Activated T-cell treated with anti-CD3 and anti-CD28 coated beads, Interleukin-2, amount 50 U/mL, for 48 hours (primary cell): ENCODE measurements around the gene CCDC12.
A peak's percentile ranks its signal among the peaks of the same experiment; 100 is the strongest.
"Not testable (repeated sequence)": the region's sequence is repeated elsewhere in the genome, so short reads cannot be mapped to it uniquely, and the experiment has no call there.

Source experiments
- DNase-seq, 2 experiments: peaks; one replicate each; pipeline ENCODE4 v3.0.0-alpha.2; 2020

Gene CCDC12

DNA sequence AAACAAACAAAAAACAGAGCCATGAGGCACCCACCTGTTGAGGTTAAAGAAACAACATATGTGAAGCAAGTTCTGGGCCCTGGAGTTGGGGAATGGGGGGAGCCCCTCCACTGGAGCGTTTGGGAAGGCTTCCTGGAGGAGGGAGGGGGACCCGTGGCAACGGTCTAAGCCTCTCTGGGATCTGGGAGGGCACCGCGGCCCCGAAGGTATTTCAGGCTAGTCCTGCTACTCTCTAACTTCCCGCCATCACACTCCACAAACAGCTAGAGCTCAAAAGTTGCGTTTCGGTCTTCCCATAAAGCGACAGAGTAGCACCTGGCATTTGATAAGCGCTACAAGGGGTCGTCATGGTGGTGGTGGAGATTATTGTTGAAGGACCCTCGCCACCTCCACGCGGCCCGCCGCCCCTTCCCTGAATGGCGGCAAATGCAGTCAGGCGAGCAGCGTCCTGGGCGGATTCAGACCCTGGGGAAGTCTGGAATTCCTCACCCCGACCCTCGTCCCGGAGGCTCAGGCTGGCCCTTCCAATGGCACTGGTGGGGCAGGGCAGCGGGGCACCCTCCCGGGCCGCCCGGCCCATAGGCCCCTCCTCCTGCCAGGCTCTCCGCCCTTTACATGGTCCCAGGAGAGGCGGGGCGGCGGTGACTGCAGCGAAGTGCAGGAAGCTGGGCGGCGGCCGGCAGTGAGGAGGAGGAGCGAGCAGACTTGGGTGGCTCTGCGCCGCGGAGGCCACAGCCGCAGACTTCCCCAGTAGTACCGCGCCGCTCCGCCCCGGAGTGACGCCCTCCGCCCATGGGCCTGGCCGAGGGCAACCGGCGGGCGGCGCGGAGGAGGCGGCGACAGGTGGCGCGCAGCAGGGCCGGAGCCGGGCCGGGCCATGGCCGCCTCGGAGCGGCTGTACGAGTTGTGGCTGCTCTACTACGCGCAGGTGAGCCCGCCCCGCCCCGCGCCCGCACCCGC lies 2.7 kb upstream of the CCDC12 start, which contains the start of gene NBEAL2:
NBEAL2 (plus strand) TSS at position 682 of the 960 bp plus-strand sequence; CDS start at position 878, 196 bp downstream.
- DNase-seq, result peak; percentile 96 to 97

DNA sequence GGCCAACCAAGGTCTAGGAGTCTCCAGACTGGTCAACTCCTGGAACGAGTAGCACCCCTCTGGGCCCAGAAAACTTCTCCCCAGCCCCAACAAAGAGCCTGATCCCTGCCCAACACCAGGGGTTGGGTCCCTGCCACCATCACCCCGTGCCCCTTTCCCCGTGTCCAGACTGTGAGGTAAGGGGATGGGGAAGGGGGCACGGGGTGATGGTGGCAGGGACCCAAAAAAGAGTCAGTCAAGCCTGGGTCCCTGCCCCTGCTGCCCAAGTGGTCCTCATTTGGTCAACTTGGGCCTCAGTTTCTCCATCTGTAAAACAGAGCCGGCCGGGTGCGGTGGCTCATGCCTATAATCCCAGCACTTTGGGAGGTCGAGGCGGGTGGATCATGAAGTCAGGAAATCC lies 1.8 kb upstream of the CCDC12 start:
- no peak for DNase-seq

DNA sequence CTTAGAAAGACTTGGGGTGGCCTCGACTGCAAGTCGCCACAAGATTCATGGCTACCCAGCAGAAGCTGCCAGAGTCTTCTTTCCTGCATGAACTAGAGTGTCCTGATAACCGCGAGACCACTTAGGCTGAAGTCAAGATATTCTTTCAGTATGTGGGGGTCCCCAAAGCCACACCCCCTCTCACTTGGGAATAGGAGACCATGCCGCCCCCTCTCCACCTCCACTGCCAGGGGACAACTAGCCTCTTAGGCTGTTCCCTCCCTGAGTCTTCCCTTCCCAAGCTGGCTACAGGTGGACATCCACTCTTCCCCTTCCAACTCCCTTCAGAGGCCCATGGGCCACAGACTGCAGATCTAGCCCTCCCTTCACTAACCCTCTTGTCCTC lies 1.3 kb upstream of the CCDC12 start:
- no peak for DNase-seq

DNA sequence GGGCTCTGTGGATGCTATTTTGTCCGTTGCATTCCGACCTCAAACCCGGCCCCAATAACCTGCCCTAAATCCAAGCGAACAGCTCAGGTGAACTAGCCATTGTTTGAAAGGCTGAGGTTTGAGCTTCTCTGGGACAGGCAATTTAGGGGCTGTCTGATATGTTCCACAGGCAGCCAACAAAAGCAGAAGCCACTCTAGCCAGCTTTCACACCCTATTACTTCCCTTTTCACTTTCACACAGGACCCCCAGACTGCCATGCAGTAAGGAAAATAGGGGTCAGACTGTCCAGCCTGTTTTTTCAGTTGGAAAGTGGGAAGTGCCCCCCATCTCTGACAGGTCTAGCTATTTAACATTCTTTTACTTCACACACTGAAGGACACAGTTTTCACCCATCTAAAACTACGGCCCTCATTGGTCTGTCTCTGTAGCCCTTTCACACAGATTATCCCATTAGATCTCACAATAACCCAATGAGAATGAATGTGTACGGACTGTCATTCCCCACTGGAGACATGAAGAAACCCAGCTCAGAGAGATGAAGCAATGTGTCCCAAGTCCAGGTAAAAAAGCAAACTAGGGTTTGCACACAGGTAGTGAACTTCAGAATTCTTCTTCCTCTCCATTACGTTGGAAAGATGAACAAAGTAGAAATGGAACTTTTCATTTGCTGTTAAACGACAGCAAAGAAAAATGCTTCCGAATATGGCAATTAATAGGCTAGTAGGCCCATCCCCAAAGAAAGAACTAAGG lies 1.9 kb downstream of the CCDC12 start:
- DNase-seq, result no peak

DNA sequence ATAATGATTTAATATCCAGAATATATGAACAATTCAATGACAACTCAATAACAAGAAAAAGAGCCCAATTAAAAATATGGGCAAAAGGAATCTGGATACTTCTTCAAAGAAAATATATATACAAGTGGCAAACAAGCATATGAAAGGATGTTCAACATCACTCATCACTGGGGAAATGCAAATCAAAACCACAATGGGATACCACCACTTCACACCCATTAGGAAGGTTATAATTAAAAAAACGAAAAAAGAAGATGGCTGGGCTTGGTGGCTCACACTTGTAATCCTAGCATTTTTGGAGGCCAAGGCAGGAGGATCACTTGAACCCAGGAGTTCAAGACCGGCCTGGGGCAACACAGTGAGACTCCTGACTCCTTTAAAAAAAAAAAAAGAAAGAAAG lies 4.1 kb downstream of the CCDC12 start:
- DNase-seq, result no peak

DNA sequence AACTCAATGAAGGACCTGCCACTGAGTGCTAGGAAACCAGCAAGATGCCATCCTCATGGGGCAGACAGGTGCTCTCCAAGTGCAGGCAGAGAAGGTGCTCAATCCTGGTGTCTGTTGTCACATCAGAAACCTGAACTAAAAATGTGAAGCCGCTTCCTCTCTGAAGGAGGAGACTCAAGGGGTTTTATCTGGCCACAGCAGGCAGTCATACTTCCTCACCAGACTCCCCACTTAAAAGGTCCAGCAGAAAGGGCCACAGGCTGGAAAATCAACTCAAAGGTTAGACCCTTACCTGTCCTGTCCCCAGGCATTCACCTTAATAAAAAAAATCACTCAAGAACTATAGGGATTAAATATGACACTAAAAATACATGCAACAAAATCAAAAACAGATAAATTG lies 4.8 kb downstream of the CCDC12 start:
- DNase-seq, result no peak

DNA sequence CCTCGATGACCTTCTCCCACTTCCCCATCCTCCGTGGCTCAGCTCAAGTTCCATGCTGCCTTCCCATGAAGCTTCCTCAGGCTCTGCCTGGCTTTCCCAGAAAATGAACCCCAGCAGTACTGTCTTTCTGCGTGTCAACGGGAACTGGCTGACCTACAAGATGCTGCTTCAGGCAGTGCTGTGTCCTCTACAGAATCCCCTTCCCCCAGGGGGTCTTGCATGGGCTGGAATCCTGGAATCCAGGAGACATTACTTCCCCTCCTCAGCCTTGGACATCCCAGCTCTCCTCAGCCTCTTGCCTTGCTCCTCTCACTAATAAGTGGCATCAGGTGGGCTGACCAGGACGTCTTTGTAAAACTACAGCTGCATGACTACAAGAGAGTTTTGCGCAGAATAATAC lies 5.4 kb downstream of the CCDC12 start:
- DNase-seq, result no peak

DNA sequence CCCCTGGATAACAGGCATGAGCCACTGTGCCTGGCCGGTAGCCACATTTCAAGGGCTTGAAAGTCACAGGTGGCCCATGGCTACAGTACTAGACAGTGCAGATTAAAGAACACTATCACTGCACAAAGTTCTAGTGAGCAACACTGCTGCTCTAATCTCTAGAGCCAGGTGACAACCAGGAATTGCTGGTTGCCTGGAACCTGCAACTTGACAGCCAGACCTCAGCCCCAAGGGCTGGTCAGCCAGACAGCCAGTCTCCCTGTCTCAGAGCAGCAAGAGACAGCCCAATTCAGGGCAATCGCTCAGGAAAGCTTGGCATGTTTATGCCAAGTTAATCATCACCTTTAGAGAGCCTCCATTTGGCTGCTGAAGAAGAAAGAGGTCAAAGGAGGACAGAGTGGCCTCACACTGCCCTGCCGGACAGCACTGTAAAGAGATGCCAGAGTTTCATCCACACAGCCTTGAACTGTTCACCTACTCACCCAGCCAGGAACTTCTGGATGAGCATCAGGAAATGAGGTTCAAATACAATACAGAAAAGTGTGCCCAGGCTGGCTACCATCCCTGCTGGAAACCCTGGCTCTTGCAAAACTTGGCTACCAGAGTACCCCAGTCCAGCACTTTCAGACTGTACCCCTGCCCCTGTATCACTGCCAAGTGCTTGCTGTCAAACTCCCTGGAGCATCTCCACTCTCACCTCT lies 6.0 kb downstream of the CCDC12 start:
- no peak for DNase-seq

DNA sequence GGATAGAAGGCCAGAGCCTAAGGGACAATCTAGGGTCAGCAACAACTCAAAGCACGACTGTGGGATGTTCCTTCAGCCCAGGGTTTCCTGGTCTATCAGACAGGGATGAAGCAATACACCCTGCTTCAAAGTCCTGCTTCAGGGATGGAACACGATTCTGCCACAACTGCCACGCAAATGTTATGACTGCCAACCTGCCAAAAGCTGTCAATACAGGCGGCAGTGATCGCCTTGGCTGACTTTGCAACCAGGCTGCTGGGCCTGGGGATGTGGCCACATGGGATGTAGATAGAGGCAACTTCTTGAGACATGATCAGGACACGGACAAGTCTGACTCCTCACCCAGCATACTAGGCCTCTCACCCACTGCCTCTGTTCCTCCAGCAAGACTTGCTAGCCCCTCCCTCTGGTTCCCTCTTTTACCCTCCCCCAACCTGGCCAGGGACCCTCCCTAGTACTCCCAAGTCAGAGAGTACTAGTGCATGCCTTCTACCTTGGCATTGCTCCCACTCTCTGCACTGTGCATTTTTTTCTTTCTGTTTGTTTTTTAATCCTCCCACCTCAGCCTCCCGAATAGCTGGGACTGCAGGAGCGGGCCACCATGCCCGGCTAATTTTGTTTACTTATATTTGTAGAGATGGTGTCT lies 7.6 kb downstream of the CCDC12 start:
- no peak for DNase-seq

DNA sequence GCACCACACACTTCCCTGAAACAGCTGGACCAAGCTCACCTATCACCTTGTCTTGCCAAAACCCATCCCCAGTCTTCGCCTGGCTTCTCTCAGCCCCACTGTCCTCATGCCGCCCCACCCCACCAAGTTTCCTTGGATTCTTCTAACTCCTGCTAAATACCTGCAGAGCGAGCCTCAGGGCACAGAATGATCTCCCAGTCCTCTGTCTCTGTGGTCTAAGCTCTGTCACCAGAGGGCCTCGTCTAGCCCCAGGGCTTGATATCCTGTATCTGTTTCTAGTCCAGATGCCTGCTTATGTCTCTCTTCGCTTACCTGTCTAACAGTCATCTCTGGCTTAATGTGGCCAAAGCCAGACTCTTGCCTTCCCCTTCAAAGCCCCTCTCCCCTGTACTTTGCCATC lies 9.7 kb downstream of the CCDC12 start:
- DNase-seq, result no peak

DNA sequence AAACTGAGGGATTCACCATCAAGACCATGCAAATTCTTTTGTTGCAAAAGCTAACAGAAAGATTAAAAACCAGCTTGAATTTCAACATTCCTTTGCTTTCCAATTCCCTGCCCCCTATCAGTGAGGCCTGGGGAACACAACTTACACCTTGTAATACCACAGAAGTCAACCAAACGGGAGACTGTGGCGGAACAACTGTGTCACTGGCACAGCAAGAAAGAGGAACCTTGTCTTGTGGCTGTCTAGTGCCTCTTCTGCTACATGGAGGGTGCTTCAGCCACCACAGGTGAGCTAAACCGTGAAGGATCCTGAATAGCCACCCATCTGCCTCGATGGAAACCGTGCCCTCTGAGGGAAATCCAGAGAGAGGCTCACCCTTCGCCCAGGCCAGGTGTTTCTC lies 11.4 kb downstream of the CCDC12 start:
- no peak for DNase-seq

DNA sequence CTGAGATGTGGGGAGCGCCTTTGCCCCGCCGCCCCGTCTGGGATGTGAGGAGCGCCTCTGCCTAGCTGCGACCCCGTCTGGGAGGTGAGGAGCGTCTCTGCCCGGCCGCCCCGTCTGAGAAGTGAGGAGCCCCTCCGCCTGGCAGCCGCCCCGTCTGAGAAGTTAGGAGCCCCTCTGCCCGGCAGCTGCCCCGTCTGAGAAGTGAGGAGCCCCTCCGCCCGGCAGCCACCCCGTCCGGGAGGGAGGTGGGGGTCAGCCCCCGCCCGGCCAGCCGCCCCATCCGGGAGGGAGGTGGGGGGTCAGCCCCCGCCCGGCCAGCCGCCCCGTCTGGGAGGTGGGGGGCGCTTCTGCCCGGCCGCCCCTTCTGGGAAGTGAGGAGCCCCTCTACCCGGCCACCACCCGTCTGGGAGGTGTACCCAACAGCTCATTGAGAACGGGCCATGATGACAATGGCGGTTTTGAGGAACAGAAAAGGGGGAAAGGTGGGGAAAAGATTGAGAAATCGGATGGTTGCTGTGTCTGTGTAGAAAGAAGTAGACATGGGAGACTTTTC lies 12.4 kb downstream of the CCDC12 start:
- DNase-seq, result not testable (repeated sequence)

DNA sequence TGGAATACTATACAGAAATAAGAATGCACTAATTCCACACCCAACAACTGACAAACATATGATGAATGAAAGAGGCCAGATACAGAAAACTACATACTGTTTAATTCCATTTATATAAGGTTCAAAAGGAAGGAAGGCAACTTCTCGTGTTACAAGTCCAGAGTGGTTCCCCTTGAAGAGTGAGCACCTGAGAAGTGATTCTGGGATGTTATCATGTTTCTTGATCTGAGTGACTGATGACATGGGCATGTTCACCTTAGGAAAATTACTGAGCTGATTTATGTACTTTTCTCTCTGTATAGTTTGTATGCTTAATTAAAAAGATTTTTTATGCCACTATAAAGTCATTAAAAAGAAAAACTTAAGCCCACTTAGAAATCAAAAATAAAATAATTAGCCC lies 13.6 kb downstream of the CCDC12 start:
- DNase-seq, result no peak

DNA sequence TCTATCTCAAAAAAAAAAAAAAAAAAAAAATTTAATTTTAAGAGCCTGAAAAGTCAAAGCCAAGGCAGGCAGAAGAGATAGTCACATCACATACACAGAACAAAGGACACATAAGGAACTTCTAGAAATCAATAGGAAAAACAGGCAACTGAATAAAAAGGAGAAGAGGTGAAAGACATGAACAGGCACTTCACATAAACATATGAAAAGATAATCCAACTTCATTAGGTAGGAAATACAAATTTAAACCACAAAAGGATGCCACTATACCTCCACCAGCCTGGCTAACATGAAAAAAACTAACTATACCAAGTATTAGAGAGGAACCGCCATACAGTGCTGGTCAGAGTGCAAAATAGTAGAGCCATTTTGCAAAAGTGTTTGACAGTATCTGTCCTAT lies 14.1 kb downstream of the CCDC12 start:
- no peak for DNase-seq

DNA sequence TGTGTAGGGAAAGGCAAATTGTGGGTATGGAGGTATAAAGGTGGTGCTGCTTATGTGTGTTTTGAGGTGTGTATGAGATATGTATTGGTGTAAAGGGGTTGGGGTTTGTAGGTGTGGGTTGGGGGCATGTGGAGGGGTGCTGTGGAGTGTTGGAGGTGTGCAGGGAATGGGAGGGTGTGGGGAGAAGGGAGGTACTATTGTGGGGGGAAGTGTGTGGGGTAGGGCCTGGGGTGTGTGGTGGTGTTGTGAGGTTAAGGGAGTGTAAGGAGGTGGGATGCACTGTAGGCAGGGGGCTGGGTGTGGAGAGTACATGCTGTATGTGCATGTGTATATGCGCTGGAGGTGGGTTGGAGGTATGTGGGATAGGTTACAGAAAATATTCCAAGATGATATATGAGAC lies 15.7 kb downstream of the CCDC12 start:
- no peak for DNase-seq

DNA sequence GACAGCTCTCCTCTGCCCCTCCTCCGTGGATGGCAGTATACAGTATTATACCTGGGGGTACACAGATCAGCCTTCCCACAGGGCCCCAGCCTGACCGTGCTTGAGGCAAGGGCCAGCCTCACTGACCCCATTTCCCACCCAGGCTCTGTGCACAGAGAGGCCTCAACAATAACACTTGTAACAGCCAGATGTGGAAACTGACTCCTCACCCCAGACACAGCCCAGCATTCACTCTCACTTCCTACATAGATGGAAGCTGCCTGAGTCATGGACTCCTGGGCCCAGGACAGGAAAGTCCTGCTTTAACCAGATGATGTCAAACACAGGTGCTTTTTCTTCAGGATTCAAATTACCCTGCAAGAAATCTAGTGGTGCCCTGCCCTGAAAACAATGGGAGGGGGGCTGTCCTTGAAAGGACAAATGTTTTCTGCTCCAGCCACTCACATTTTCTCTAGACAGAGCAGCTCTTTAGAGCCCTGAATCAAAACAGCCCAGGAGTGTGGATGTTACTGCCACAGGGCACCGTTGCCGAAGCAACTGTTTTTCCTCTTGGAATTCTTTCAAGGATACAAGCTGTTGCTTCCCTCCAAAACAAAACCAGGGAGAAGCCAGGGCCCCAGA lies 16.4 kb downstream of the CCDC12 start:
- no peak for DNase-seq

DNA sequence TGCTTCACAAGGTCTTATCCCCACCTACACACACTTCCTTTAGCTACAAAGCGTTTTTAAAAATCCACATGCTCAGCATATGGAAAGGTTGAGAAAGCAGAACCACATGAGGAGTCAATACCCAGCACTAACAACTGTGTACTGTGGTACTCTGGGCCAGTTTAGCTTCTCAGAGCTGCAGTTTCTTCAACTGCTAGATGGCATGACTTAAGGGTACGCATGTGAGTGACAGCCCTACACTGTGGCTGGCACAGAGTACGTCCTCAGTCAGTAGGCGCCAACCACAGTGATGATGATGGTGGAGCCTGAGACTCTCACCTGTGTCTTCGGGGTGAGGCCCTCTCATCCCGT lies 17.4 kb downstream of the CCDC12 start:
- DNase-seq, result peak; percentile 65 to 71

DNA sequence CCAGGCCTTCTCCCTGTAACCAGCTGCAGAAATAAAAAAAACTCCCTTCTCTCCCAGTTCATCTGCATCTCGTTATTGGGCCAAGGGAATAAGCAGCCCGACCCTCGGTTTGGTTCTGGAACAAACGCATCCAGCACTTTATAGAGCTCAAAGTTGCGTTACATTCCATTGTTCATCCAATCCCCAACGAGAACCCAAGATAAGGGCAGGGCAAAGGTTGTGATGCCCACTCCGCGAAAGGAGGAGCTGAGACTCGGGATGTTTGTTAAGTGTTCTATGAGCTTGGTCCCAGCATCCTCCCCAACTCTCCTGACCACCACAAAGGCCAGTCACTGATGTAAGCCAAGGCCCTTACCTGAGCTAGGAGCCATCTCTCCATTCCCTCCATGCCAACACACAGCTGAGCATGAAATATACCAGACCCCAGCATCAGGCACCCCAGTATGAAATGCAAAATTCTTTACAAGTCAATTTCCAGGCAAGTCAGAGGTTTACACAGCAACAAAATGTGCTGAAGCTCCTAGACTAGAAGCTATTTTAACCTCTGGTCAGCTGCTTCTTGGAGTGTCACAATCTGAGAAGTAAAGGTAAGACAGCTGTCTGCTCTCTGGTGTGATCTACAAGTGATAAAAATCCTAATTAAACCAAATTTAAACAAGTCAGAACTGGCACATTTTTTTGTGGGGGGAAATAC lies 17.9 kb downstream of the CCDC12 start:
- DNase-seq, result no peak

DNA sequence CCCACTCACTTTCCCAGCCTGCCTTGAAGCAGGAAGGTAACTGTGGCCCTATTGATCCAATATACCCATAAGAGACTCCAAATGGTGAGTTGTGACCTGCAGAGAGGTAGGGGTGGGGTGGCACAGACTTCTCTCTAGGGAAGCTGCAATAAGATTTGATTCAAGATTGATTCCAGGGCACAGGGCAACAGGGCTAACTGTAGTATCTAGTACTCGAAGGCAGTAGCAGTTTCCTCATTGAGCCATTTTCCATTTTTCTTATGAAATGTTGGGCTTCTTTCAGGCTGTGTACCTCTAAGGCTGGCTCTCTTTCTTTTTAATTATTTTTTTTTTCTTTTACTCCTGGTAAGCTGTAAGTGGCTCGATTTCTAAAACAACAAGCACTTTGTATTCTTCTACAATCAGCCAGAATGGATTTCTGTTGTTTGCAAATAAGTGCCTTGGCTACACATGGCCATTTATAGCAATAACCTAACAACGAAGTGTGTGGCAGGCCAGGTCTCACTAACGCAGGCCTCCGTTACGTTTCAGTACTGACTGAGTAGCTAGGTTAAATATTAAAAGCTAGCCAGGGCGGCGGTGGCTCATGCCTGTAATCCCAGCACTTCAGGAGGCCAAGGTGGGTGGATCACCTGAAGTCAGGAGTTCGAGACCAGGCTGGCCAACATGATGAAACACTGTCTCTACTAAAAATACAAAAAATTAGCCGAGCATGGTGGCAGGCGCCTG lies 19.3 kb downstream of the CCDC12 start:
- DNase-seq, result no peak

DNA sequence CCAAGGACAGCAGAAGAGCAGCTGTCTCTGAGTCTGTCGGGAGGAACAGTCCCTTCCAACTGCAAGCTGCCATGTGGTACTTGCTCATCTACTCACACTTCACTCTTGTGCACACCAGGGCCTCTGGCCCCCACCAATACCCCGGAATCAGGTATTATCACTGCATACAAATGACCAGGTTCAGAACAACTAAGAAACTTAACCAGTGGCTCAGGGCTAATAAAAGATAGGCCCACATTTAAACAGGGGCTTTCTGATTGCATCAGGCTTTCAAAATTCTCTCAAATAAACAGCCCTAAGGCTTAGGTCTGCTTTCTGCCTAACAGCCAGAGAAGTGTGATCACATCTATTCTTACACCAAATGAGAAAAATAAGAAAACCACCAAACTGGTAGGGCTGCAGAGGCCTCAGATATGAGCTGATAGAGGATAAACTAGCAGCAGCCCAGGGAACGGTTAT lies 20.7 kb downstream of the CCDC12 start:
- DNase-seq, result no peak

DNA sequence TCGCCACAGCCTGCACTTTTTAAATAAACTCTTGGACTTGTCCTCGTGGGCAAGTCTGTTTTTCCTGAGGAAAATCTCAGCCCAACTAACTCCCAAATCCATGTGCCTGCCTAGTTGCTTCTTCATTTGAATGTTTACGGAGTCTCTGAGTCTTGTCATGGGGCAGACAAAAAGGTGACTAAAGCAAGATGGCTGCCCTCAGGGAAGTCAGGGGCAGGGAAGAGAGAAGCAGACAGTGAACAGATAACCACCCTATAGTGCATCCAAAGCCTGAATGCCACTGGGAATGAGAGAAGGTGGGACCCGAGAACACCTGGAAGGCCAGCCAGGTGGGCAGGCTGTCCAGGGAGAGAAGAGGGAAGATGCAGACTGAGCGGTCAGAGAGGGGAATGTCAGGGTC lies 21.4 kb downstream of the CCDC12 start:
- DNase-seq, result no peak
